ENCODE data around the gene SHE. TPM values are rescaled to one million over a fixed set of nuclear protein-coding genes. Genes with fewer than 3 reads are reported as not detected.
A peak's percentile ranks its signal among the peaks of the same experiment; 100 is the strongest.

Gene SHE
- total and polyA plus RNA-seq, 10 of the 15 experiments (the other 5 are each of a cell fraction or from before 2014, with no cell fraction given), result under 0.01 to 0.05 (median 0.03) TPM; not detected in 3

DNA sequence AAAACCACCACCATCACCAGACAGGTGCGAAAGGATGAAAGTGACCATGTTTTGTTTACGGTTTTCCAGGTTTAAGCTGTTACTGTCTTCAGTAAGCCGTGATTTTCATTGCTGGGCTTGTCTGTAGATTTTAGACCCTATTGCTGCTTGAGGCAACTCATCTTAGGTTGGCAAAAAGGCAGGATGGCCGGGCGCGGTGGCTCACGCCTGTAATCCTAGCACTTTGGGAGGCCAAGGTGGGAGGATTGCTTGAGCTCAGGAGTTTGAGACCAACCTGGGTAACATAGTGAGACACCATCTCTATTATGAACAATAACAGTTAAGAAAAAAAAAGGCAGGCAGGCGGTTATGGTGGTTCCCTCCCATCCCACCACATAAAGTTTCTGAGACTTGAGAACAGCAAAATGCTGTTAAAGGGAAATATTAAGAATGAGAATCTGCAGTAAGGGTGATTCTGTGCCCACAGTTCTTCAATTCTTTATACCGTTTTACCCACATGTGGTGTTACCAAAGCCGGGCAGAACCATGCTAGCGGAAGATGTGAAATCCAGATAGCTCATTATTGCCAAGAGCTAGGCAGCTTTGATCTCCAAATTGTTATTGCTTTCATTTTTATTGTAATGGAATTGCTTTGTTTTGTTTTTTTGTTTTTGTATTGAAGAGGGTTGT lies 34.6 kb downstream of the SHE start (continued):
- no peak for TF ChIP-seq ZNF207 (IDR thresholded peaks at IDR 0.05; ENCODE audit: borderline replicate concordance)
- peak; percentile 45; the same call in 1 of the 2 replicates for TF ChIP-seq ZNF384 (IDR thresholded peaks at IDR 0.05; ENCODE audit: borderline replicate concordance, low read depth, low read length)
- TF ChIP-seq SMC3 (IDR thresholded peaks at IDR 0.05; ENCODE audit: borderline replicate concordance, low read length), result no peak
- TF ChIP-seq MYC (IDR thresholded peaks at IDR 0.05; ENCODE audit: insufficient read depth, insufficient read length, insufficient replicate concordance, low read length, severe bottlenecking), result no peak
- TF ChIP-seq SUPT20H (IDR thresholded peaks at IDR 0.05; ENCODE audit: borderline replicate concordance, control insufficient read depth, low read depth, low read length), result no peak
- TF ChIP-seq FOXM1 (IDR thresholded peaks at IDR 0.05; ENCODE audit: low read depth, low read length), result no peak
- 0 out of 4 replicates have a peak, but pooled peaks of 1 of the 2 experiments have one; percentile 15 for TF ChIP-seq IKZF2 (IDR thresholded peaks at IDR 0.05)
- no peak for TF ChIP-seq WRNIP1 (IDR thresholded peaks at IDR 0.05; ENCODE audit: borderline replicate concordance, low read depth, low read length)
- TF ChIP-seq EP300 (IDR thresholded peaks at IDR 0.05; ENCODE audit: borderline replicate concordance in 1 of 2, control insufficient read depth in 1 of 2, low read depth in 2 of 2, low read length in 2 of 2), result no peak
- no peak for TF ChIP-seq ATF7 (IDR thresholded peaks at IDR 0.05; ENCODE audit: low read depth)
- TF ChIP-seq DPF2 (IDR thresholded peaks at IDR 0.05), result 0 out of 2 replicates have a peak, but pooled peaks have one; percentile 17

DNA sequence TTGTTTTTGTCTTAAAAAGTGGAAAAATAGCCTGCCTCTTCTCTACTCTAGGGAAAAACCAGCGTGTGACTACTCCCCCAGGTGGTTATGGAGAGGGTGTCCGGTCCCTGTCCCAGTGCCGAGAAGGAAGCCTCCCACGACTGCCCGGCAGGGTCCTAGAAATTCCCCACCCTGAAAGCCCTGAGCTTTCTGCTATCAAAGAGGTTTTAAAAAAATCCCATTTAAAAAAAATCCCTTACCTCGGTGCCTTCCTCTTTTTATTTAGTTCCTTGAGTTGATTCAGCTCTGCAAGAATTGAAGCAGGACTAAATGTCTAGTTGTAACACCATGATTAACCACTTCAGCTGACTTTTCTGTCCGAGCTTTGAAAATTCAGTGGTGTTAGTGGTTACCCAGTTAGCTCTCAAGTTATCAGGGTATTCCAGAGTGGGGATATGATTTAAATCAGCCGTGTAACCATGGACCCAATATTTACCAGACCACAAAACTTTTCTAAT lies 35.2 kb downstream of the SHE start:
- Histone ChIP-seq H3K79me2 (ENCODE audit: control insufficient read depth, insufficient read depth, low read length) (no peaks in the 10 kb centered on the region), H3K27ac (ENCODE audit: control insufficient read depth, insufficient read depth) (no peak overlapping the region), H3K27me3 (replicated peaks in 1 of 2; ENCODE audit: control insufficient read depth in 2 of 2, insufficient read depth in 2 of 2, low read length in 1 of 2) (no peaks in the 10 kb centered on the region), H3K9ac (ENCODE audit: control insufficient read depth, insufficient read depth, low read length) (no peak overlapping the region), H3K4me1 (ENCODE audit: control insufficient read depth, insufficient read depth, low read length) (peaks cover 20% of the 10 kb centered on the region), H3K36me3 (ENCODE audit: control insufficient read depth in 2 of 2, insufficient read depth in 2 of 2, low read length in 1 of 2) (no peaks in the 10 kb centered on the region), H3K4me3 (no peak overlapping the region), H3K4me2 (ENCODE audit: control insufficient read depth, insufficient read depth) (no peak overlapping the region), H3K9me3 (replicated peaks; ENCODE audit: control insufficient read depth, insufficient read depth, low read length) (no peaks in the 10 kb centered on the region), H2AFZ (ENCODE audit: control insufficient read depth, low read depth, low read length) (no peak overlapping the region), H4K20me1 (ENCODE audit: control insufficient read depth, insufficient read depth) (no peaks in the 10 kb centered on the region)
- BruUV-seq (replicated peaks), result TSS peak; percentile 42
- FAIRE-seq, result peak; percentile 44
- intact Hi-C loops (cut with micrococcal nuclease; ENCODE audit: unreplicated experiment), result loop anchor here (1.0 to 5.0 kb wide), 3 partner anchors 22 to 115 kb away; no protein-coding TSS in a partner anchor
- WGBS (ENCODE audit: insufficient coverage, insufficient replicate concordance, low lambda C conversion rate, missing lambda C conversion rate), result 3% methylated on average over 8 of the region's 8 CpGs
- ChIA-PET SMC1A (ENCODE audit: uncharacterized antibody, unreplicated experiment) (interaction anchor here (0.7 to 4.2 kb wide), 28 partner anchors 13 to 246 kb away, joined by 3 to 24 read pairs (median 4); no protein-coding TSS in a partner anchor), POLR2A (interaction anchor here (0.8 to 1.7 kb wide), 5 partner anchors 28 to 471 kb away, joined by 3 to 8 read pairs (median 3); no protein-coding TSS in a partner anchor), RAD21 (ENCODE audit: unreplicated experiment) (interaction anchor here (0.9 to 5.9 kb wide), 17 partner anchors 13 to 137 kb away, joined by 3 to 53 read pairs (median 9); partner anchors contain the start of gene IL6R), CTCF (interaction anchor here (0.7 to 6.8 kb wide), 27 partner anchors 9 to 573 kb away, joined by 3 to 62 read pairs (median 6); no protein-coding TSS in a partner anchor)
- peak; percentile 43 for DNase-seq (ENCODE audit: low read depth, low spot score)
- ATAC-seq, result peak; percentile 76
- in situ Hi-C loops (cut with MboI), result no loop called here
- no peak for TF ChIP-seq ESRRA (IDR thresholded peaks at IDR 0.05; ENCODE audit: low read length)
- peak; percentile 84 for TF ChIP-seq RUNX3 (IDR thresholded peaks at IDR 0.05; ENCODE audit: low read length)
- peak; percentile 44 for TF ChIP-seq RAD21 (IDR thresholded peaks at IDR 0.05; ENCODE audit: insufficient read depth, low read depth, low read length)
- TF ChIP-seq IKZF1 (conservative IDR thresholded peaks at IDR 0.05), result peak; percentile 62; the same call in 1 of the 2 replicates
- TF ChIP-seq, protein P1, sequence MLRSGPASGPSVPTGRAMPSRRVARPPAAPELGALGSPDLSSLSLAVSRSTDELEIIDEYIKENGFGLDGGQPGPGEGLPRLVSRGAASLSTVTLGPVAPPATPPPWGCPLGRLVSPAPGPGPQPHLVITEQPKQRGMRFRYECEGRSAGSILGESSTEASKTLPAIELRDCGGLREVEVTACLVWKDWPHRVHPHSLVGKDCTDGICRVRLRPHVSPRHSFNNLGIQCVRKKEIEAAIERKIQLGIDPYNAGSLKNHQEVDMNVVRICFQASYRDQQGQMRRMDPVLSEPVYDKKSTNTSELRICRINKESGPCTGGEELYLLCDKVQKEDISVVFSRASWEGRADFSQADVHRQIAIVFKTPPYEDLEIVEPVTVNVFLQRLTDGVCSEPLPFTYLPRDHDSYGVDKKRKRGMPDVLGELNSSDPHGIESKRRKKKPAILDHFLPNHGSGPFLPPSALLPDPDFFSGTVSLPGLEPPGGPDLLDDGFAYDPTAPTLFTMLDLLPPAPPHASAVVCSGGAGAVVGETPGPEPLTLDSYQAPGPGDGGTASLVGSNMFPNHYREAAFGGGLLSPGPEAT (IDR thresholded peaks at IDR 0.05; ENCODE audit: low read depth), result peak; percentile 30; the same call in 1 of the 2 replicates
- TF ChIP-seq, protein P2, sequence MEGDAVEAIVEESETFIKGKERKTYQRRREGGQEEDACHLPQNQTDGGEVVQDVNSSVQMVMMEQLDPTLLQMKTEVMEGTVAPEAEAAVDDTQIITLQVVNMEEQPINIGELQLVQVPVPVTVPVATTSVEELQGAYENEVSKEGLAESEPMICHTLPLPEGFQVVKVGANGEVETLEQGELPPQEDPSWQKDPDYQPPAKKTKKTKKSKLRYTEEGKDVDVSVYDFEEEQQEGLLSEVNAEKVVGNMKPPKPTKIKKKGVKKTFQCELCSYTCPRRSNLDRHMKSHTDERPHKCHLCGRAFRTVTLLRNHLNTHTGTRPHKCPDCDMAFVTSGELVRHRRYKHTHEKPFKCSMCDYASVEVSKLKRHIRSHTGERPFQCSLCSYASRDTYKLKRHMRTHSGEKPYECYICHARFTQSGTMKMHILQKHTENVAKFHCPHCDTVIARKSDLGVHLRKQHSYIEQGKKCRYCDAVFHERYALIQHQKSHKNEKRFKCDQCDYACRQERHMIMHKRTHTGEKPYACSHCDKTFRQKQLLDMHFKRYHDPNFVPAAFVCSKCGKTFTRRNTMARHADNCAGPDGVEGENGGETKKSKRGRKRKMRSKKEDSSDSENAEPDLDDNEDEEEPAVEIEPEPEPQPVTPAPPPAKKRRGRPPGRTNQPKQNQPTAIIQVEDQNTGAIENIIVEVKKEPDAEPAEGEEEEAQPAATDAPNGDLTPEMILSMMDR (IDR thresholded peaks at IDR 0.05 in 2 of 3, conservative IDR thresholded peaks at IDR 0.05 in 1 of 3; ENCODE audit: control insufficient read depth in 2 of 3, extremely low read depth in 1 of 3, insufficient read depth in 1 of 3, low read depth in 3 of 3, low read length in 3 of 3), result peak; percentile 25 to 48 (median 33); a peak in 4 of 6 replicates

Data from GM12878 (cell line).